Lower leg skin (tissue), 4 donors: ENCODE measurements around the gene POLA1. TPM values are rescaled to one million over a fixed set of nuclear protein-coding genes. Genes with fewer than 3 reads are reported as not detected.

Experiments
- DNase-seq, 2 donors: peaks; one replicate each; pipeline ENCODE4 v3.0.0-alpha.2; 2019; ENCODE audit warnings: low spot score in 2 of 2
- H3K4me3 ChIP-seq: fragments of 200-600 bp; sonication (generic); 2 replicates; pipeline ENCODE4 v1.5.1; 2017; ENCODE audit warnings: mild to moderate bottlenecking, low read depth; ENCODE audit not compliant: poor library complexity, severe bottlenecking
- POLR2A ChIP-seq, 2 donors: fragments of 450-650 bp; IDR thresholded peaks; one replicate each; pipeline ENCODE4 v1.6.1; 2016 to 2017; ENCODE audit warnings: antibody characterized with exemption in 2 of 2, mild to moderate bottlenecking in 1 of 2, moderate library complexity in 1 of 2
- WGBS, 2 donors: methylation state at CpG; one replicate each; pipeline ENCODE4 v1.1.5; 2018; 5-methylcytosine and 5-hydroxymethylcytosine counted together
- intact Hi-C: fragments of 100-400 bp; cut with DNase I; formaldehyde crosslinking; loops from one replicate; pipeline ENCODE4 v1.15.0; 2023; ENCODE audit warnings: low total_unique reads
- total RNA-seq, 4 donors: library from RNA; depleted of rRNA; stranded (reverse); fragments of >200 nt; gene quantifications; one replicate each; pipeline ENCODE4 v1.1.0, GENCODE V29; 2016
- TF ChIP-seq, protein P1 (sequence below), 3 donors: fragments of 450-650 bp; IDR thresholded peaks; one replicate each; pipeline ENCODE4 v1.5.1; 2016; ENCODE audit warnings: antibody characterized with exemption in 3 of 3, mild to moderate bottlenecking in 3 of 3, moderate library complexity in 2 of 3

POLA1 gene
- total RNA-seq, 4 donors from 2014 or later = 7.1 to 12.5 (median 8.1) TPM

DNA sequence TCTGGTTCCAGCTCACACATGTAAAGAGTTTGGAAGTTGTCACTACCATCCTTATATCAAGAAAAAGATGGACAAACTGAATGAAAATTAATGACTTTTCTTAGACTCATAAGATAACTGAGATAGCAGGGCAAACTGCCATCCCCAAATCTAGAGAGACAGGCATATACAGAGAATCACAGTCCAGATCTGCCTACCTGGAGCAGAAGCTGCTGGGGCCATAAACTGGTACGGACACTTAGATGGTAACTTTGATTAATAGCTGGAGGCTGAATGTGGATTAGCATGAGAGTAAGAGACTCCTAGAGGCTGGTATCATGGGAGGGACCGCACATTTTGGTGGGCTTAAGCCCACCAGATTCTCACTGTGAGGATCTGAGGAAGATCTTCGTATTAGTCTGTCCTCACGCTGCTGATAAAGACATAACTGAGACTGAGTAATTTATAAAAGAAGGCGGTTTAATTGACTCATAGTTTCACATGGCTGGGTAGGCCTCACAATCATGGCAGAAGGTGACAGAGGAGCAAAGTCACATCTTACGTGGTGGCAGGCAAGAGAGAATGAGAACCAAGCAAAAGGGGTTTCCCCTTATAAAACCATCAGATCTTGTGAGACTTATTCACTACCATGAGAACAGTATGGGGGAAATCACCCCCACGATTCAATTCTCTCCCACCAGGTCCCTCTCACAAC is 10.8 kb upstream of the POLA1 start:
- H3K4me3 ChIP-seq = no peak overlapping the region
- WGBS, 2 donors = 79 to 84% methylated on average over 7 of the region's 7 CpGs
- DNase-seq = no peak
- no peak for TF ChIP-seq POLR2A (IDR thresholded peaks at IDR 0.05)
- TF ChIP-seq, protein P1, sequence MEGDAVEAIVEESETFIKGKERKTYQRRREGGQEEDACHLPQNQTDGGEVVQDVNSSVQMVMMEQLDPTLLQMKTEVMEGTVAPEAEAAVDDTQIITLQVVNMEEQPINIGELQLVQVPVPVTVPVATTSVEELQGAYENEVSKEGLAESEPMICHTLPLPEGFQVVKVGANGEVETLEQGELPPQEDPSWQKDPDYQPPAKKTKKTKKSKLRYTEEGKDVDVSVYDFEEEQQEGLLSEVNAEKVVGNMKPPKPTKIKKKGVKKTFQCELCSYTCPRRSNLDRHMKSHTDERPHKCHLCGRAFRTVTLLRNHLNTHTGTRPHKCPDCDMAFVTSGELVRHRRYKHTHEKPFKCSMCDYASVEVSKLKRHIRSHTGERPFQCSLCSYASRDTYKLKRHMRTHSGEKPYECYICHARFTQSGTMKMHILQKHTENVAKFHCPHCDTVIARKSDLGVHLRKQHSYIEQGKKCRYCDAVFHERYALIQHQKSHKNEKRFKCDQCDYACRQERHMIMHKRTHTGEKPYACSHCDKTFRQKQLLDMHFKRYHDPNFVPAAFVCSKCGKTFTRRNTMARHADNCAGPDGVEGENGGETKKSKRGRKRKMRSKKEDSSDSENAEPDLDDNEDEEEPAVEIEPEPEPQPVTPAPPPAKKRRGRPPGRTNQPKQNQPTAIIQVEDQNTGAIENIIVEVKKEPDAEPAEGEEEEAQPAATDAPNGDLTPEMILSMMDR (IDR thresholded peaks at IDR 0.05) = no peak
- intact Hi-C loops = no loop called here

DNA sequence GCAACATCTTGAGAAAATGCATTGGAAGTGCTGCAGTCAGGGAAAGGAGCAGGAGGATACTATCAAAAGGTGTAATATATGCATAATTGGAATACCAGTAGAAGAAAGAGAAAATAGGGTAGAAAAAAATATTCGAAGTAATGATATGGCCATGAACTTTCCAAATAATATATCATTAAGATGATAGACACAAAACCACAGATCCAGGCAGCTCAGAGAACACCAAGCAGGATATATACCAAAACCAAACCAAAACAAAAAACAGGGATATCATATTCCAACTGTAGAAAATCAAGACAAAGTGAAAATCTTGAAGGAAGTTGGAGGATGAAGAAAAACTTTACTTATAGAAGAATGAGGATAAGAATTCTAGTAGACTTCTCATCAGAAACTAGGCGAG is 9.7 kb upstream of the POLA1 start:
- intact Hi-C loops = no loop called here
- TF ChIP-seq, protein P1 (IDR thresholded peaks at IDR 0.05) = no peak
- TF ChIP-seq POLR2A (IDR thresholded peaks at IDR 0.05) = no peak
- no peak overlapping the region for H3K4me3 ChIP-seq
- WGBS, 2 donors = 87 to 94% methylated on average over 2 of the region's 2 CpGs
- DNase-seq = no peak

DNA sequence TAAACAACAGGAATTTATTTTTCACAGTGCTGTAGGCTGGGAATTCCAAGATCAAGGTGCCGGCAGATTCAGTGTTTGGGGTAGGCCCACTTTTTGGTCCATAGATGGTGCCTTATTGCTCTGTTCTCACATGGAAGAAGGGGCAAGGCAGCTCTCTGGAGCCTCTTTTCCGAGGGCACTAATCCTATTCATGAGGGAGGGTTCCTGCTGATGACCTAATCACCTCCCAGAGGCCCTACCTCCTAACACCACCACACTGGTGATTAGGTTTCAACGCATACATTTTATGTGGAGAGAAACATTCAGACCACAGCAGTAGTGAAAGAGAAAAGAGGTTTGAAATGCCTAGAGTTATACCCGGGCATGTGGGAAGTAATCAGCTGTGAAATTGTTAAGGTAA is 1.4 kb upstream of the POLA1 start:
- no peak for TF ChIP-seq POLR2A (IDR thresholded peaks at IDR 0.05)
- TF ChIP-seq, protein P1 (IDR thresholded peaks at IDR 0.05) = no peak
- H3K4me3 ChIP-seq = no peak overlapping the region
- intact Hi-C loops = no loop called here
- WGBS, 2 donors = 80 to 83% methylated on average over 4 of the region's 4 CpGs
- no peak for DNase-seq

DNA sequence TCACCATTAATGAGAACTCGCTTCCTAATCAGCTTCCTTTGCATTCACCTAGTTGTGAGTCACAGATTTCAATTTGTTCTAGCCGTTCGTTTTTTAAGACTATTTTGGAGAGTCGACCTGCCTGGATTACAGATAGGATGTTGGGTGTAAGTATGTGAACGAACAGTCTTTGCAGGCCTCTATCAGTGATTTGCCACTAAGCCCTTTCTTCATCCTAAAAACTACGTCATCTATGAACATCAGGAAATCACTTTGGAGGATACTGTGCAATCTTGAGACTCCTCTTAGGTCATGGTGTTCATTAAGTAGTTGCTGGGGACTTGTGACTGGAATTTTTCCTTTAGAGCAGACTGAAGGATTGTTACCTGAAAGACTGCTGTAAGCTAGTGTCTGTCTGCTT is 1.1 kb downstream of the POLA1 start:
- H3K4me3 ChIP-seq = no peak overlapping the region
- 12 to 49% methylated on average over 6 of the region's 6 CpGs for WGBS, 2 donors
- no peak for TF ChIP-seq POLR2A (IDR thresholded peaks at IDR 0.05)
- TF ChIP-seq, protein P1 (IDR thresholded peaks at IDR 0.05) = no peak
- intact Hi-C loops = no loop called here
- DNase-seq = no peak

- DNase-seq = no peak
- intact Hi-C loops = no loop called here
- H3K4me3 ChIP-seq = no peak overlapping the region
- TF ChIP-seq POLR2A (IDR thresholded peaks at IDR 0.05) = no peak
- TF ChIP-seq, protein P1 (IDR thresholded peaks at IDR 0.05) = no peak
- 69% methylated on average over 6 of the region's 6 CpGs for WGBS, 2 donors
Measured at GRCh38 chrX:24696294-24696693, 2.6 kb downstream of the POLA1 start.
